Measurements from ENCODE around the gene PRKRA.

The PRKRA gene

DNA sequence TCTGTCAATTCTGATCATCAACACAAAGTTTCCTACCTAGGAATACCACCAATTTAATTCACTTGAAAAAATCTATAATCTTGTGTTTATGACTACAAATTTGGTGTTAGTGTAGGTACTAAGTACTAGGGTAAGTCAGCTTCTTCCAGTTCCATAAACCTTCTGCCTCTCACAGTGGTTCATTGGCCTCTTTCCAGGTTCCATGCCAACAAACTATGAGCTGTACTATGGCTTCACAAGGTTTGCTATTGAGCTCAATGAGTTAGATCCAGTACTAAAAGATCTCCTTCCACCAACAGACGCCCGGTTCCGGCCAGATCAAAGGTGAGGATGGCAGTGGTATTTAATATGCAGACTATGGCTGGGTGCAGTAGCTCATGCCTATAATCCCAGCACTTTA lies 58.8 kb downstream of the PRKRA start:
- intact Hi-C loops (cut with micrococcal nuclease), result no loop called here
- H3K27ac Mint-ChIP-seq, result no peak overlapping the region
- no peaks in the 10 kb centered on the region for H3K4me1 Mint-ChIP-seq (ENCODE audit: low read depth)
- H3K36me3 Mint-ChIP-seq (ENCODE audit: low read depth), result no peaks in the 10 kb centered on the region
- H3K4me3 Mint-ChIP-seq, result no peak overlapping the region
- no peaks in the 10 kb centered on the region for H3K9me3 Mint-ChIP-seq
- no peaks in the 10 kb centered on the region for H3K27me3 Mint-ChIP-seq

DNA sequence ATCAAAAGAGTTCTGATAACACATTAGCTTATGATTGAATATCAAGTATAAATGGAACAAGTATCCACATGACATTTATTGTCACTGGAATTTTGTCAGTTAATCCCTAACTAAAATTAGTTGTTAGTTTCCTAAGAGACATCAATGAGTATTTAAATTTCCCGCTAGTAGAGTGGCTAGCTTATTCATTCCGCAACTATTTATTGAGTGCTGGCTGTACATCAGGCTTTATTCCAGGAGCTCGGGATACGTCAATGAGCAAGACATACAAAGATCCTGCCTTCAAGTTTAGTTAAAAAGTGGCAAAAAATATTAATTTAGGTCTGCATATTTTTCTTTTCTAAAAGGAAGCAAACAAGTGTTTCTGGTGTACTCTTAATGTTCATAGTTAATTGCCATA lies 59.3 kb downstream of the PRKRA start:
- H3K27me3 Mint-ChIP-seq, result no peaks in the 10 kb centered on the region
- no peaks in the 10 kb centered on the region for H3K9me3 Mint-ChIP-seq
- H3K36me3 Mint-ChIP-seq (ENCODE audit: low read depth), result no peaks in the 10 kb centered on the region
- no peak overlapping the region for H3K27ac Mint-ChIP-seq
- no peaks in the 10 kb centered on the region for H3K4me1 Mint-ChIP-seq (ENCODE audit: low read depth)
- H3K4me3 Mint-ChIP-seq, result no peak overlapping the region
- intact Hi-C loops (cut with micrococcal nuclease), result no loop called here

GRCh38 chr2:178388287-178388686 lies 62.7 kb downstream of the PRKRA start:
- Mint-ChIP-seq H3K27ac (no peak overlapping the region), H3K9me3 (no peaks in the 10 kb centered on the region), H3K4me3 (no peak overlapping the region), H3K4me1 (ENCODE audit: low read depth) (no peaks in the 10 kb centered on the region), H3K36me3 (ENCODE audit: low read depth) (no peaks in the 10 kb centered on the region), H3K27me3 (no peaks in the 10 kb centered on the region)
- intact Hi-C loops (cut with micrococcal nuclease), result no loop called here

DNA sequence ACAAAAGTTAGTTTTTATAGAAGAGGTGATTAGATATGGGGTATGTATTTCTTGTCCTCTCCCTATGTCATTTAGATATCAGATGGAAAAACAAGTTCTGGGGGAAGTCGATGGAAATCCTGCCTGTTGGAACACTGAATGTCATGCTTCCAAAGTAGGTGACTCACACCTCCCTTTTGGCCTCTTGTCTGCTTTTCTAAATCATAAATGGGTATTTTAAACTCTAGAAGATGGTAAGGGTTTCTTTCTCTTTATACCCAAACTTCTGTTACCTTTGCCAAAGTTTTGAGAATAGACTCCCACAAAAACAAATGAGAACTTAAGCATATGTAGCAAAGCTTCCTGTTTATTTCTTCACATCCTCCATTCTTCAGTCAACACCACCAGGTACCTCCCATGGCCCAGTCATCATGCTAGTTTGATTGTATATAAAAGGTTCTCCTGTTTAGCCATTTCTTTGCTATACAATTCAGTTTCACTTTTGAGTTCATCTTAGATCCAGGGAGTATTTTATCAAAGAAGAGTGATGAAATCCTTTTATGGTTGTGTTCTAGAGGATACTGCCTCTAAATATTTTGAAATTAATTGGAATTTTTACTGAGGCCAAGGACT lies 63.9 kb downstream of the PRKRA start:
- H3K4me3 Mint-ChIP-seq, result no peak overlapping the region
- no peaks in the 10 kb centered on the region for H3K9me3 Mint-ChIP-seq
- no peaks in the 10 kb centered on the region for H3K4me1 Mint-ChIP-seq (ENCODE audit: low read depth)
- no peaks in the 10 kb centered on the region for H3K36me3 Mint-ChIP-seq (ENCODE audit: low read depth)
- H3K27ac Mint-ChIP-seq, result no peak overlapping the region
- intact Hi-C loops (cut with micrococcal nuclease), result no loop called here
- no peaks in the 10 kb centered on the region for H3K27me3 Mint-ChIP-seq

DNA sequence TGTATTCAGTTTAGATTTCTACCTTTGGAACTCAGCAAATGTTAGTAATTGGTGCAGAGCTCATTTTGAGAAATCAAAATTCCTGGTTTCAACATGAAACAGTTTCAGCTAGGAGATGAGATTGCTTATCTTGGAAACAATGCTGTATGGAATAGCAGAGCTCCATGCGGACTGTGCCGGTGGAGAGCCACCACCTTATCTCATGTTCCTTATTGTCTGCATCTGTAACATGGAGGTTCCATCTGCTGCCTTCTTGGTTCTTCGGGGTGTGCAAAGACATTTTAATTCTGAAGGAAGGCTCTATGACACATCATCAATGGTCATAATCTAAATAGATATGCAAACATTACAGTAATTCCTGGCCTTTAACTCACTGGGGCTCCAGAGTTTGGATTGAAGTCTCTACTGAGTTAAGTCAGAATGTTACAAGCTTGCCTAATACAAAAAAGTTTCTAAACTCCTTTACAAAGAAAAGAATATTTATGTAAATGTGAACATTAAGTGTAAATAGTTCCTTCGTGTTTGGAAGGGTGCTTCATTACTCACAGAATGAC lies 65.3 kb downstream of the PRKRA start:
- Mint-ChIP-seq H3K36me3 (ENCODE audit: low read depth) (no peaks in the 10 kb centered on the region), H3K4me3 (no peak overlapping the region), H3K4me1 (ENCODE audit: low read depth) (no peaks in the 10 kb centered on the region), H3K9me3 (no peaks in the 10 kb centered on the region), H3K27me3 (no peaks in the 10 kb centered on the region), H3K27ac (no peak overlapping the region)
- intact Hi-C loops (cut with micrococcal nuclease), result no loop called here

- intact Hi-C loops (cut with micrococcal nuclease), result no loop called here
- Mint-ChIP-seq H3K4me1 (ENCODE audit: low read depth) (no peaks in the 10 kb centered on the region), H3K9me3 (no peaks in the 10 kb centered on the region), H3K27me3 (no peaks in the 10 kb centered on the region), H3K27ac (no peak overlapping the region), H3K4me3 (no peak overlapping the region), H3K36me3 (ENCODE audit: low read depth) (no peaks in the 10 kb centered on the region)
These were observed 67.3 kb downstream of the PRKRA start for GRCh38 chr2:178383718-178384117.
